Measurements from ENCODE around the gene JMJD4. TPM values are rescaled to one million over a fixed set of nuclear protein-coding genes. Genes with fewer than 3 reads are reported as not detected.
"Not testable (repeated sequence)": the region's sequence is repeated elsewhere in the genome, so short reads cannot be mapped to it uniquely, and the experiment has no call there.

JMJD4 gene
- total and polyA plus RNA-seq, 2 experiments from 2014 or later, result 11.5 to 17.7 TPM

GRCh38 chr1:227723474-227723873 is 11.6 kb downstream of the JMJD4 start (continued):
- TF ChIP-seq REST (IDR thresholded peaks at IDR 0.05; ENCODE audit: unreplicated experiment) (no peak), EZH2 (IDR thresholded peaks at IDR 0.05; ENCODE audit: low read depth, unreplicated experiment) (no peak), STAT1 (IDR thresholded peaks at IDR 0.05; ENCODE audit: unreplicated experiment) (no peak)

- no peak for TF ChIP-seq JUNB (IDR thresholded peaks at IDR 0.05; ENCODE audit: unreplicated experiment)
- no peak for TF ChIP-seq CREB1 (CRISPR knock-in tag; IDR thresholded peaks at IDR 0.05; ENCODE audit: low read depth)
- TF ChIP-seq ZNF331 (CRISPR knock-in tag; IDR thresholded peaks at IDR 0.05; ENCODE audit: low read depth), result no peak
- Histone ChIP-seq H4K20me1 (replicated peaks; ENCODE audit: insufficient read depth) (no peaks in the 10 kb centered on the region), H3K36me3 (ENCODE audit: insufficient read depth) (no peaks in the 10 kb centered on the region), H3K27me3 (ENCODE audit: insufficient read depth) (no peaks in the 10 kb centered on the region), H2AFZ (no peak overlapping the region), H3K79me2 (replicated peaks; ENCODE audit: insufficient read depth) (no peaks in the 10 kb centered on the region), H3K4me2 (no peak overlapping the region), H3K9me2 (ENCODE audit: insufficient read depth) (no peaks in the 10 kb centered on the region), H3K4me1 (ENCODE audit: insufficient read depth) (no peaks in the 10 kb centered on the region), H3K4me3 (no peak overlapping the region), H3K27ac (ENCODE audit: low read depth) (no peak overlapping the region), H3F3A (replicated peaks; ENCODE audit: low read depth) (no peaks in the 10 kb centered on the region)
- Mint-ChIP-seq H3K9me3 (peaks cover 95% of the 10 kb centered on the region), H3K4me1 (peaks cover 3% of the 10 kb centered on the region), H3K36me3 (ENCODE audit: low read depth) (peaks cover 65% of the 10 kb centered on the region), H3K4me3 (no peak overlapping the region), H3K27me3 (ENCODE audit: insufficient read depth, low read depth, poor library complexity) (peaks cover 10% of the 10 kb centered on the region), H3K27ac (no peak overlapping the region)
- ATAC-seq, result no peak
- DNase-seq (ENCODE audit: low spot score), result no peak
These were observed 16.2 kb downstream of the JMJD4 start for GRCh38 chr1:227718932-227719331.

DNA sequence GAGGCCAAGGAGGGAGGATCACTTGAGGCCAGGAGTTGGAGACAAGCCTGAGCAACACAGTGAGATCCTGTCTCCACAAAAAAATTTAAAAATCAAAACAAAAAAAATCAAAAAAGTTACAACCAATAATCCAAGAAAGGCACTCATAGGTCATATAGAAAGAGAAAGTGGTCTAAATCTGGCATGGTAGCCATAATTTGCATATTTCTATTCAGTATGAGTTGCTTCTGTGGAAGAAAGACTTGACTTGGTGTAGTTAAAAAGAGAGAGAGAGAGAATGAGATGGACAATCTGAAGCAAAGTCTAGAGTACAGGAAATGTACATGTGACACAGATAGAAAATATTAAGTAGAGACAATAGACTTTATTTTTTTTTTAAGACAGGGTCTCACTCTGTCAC is 22.5 kb downstream of the JMJD4 start:
- Histone ChIP-seq H3K4me3 (no peak overlapping the region), H2AFZ (no peak overlapping the region), H3K4me2 (no peak overlapping the region), H3K4me1 (ENCODE audit: insufficient read depth) (no peaks in the 10 kb centered on the region), H3K27ac (ENCODE audit: low read depth) (no peak overlapping the region), H4K20me1 (replicated peaks; ENCODE audit: insufficient read depth) (no peaks in the 10 kb centered on the region), H3K79me2 (replicated peaks; ENCODE audit: insufficient read depth) (no peaks in the 10 kb centered on the region), H3K9me2 (ENCODE audit: insufficient read depth) (no peaks in the 10 kb centered on the region), H3F3A (replicated peaks; ENCODE audit: low read depth) (no peaks in the 10 kb centered on the region), H3K27me3 (ENCODE audit: insufficient read depth) (no peaks in the 10 kb centered on the region), H3K36me3 (ENCODE audit: insufficient read depth) (0 out of 2 replicates have a peak, but pooled peaks cover 5% of the 10 kb centered on the region)
- Mint-ChIP-seq H3K4me1 (no peaks in the 10 kb centered on the region), H3K4me3 (no peak overlapping the region), H3K9me3 (peaks cover 82% of the 10 kb centered on the region), H3K27me3 (ENCODE audit: insufficient read depth, low read depth, poor library complexity) (peaks cover 2% of the 10 kb centered on the region), H3K27ac (no peak overlapping the region), H3K36me3 (ENCODE audit: low read depth) (peaks cover 25% of the 10 kb centered on the region)
- no peak for TF ChIP-seq STAT1 (IDR thresholded peaks at IDR 0.05; ENCODE audit: unreplicated experiment)
- TF ChIP-seq JUNB (IDR thresholded peaks at IDR 0.05; ENCODE audit: unreplicated experiment), result no peak
- DNase-seq (ENCODE audit: low spot score) (no peak), ATAC-seq (no peak)

DNA sequence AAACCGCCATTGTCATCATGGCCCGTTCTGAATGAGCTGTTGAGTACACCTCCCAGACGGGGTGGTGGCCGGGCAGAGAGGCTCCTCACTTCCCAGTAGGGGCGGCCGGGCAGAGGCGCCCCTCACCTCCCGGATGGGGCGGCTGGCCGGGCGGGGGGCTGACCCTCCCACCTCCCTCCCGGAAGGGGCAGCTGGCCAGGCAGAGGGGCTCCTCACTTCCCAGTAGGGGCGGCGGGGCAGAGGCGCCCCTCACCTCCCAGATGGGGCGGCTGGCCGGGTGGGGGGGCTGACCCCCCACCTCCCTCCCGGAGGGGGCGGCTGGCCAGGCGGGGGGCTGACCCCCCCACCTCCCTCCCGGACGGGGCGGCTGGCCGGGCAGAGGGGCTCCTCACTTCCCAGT is 24.6 kb downstream of the JMJD4 start:
- not testable (repeated sequence) for H4K20me1 ChIP-seq (replicated peaks; ENCODE audit: insufficient read depth); H3K4me1 ChIP-seq (ENCODE audit: insufficient read depth); H3F3A ChIP-seq (replicated peaks; ENCODE audit: low read depth); H3K4me2 ChIP-seq; DNase-seq (ENCODE audit: low spot score); H3K36me3 ChIP-seq (ENCODE audit: insufficient read depth); H3K79me2 ChIP-seq (replicated peaks; ENCODE audit: insufficient read depth); H3K4me3 ChIP-seq; H3K27me3 ChIP-seq (ENCODE audit: insufficient read depth); H2AFZ ChIP-seq; H3K9me2 ChIP-seq (ENCODE audit: insufficient read depth); H3K4me3 Mint-ChIP-seq; ATAC-seq; H3K27ac Mint-ChIP-seq; H3K4me1 Mint-ChIP-seq; H3K27me3 Mint-ChIP-seq (ENCODE audit: insufficient read depth, low read depth, poor library complexity); H3K27ac ChIP-seq (ENCODE audit: low read depth)
- H3K36me3 Mint-ChIP-seq (ENCODE audit: low read depth), result peaks cover 16% of the 10 kb centered on the region
- H3K9me3 Mint-ChIP-seq, result peaks cover 77% of the 10 kb centered on the region

Measured in GM23338 (cell line).